GM21381 (cell line): ENCODE data around the gene KLRC4.
"Not testable (repeated sequence)": the region's sequence is repeated elsewhere in the genome, so short reads cannot be mapped to it uniquely, and the experiment has no call there.

Source experiments
- ATAC-seq: cut with Tn5 transposase; IDR thresholded peaks from one replicate; pipeline ENCODE4 v1.9.1; 2021; ENCODE audit warnings: mild to moderate bottlenecking, moderate library complexity; ENCODE audit not compliant: unreplicated experiment

KLRC4 gene

DNA sequence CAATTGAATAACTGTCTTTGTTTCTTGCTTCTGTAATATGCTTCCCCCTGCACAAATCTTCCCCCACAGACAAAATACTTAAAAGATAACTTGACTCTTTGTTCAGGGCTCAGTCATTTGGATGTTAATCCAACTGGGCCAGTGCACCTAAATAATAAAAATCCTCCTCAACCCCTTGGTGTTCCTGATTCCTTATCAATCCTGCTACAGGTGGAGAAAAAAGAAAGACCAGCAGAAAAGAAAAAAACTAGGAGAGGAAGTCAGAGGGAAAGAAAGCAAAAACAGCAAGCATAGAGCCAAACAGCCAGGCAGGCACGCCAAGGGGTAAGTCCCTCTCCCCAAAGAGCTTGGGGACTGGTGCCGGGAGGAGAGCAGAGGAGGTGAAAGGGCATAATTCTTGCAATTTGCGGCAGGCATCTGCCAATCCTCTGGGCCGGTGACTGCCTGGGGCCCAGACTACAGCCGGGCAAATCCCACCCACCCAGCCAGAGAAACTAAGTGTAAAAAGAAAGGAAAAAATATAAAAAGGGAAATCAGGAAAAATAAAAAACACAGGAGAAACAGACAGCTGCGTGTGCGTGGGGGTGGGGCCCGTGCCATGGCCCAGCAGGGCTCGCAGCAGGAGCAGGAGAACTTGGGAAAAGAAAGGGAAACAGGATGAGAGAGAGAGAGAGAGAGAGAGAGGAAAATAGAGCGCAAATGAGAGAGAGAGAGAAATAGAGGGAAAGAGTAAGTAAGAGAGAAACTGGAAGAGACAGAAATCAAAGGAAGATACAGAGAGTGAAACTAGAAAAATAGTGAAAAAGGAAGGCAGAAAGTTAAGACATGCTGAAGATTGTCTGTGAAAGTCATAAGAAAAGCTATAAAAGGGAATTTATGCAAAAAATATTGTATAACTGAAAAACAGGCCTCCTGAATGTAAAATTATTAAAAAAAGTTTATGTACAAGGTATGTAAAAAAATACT lies 41.1 kb downstream of the KLRC4 start:
- ATAC-seq = no peak

DNA sequence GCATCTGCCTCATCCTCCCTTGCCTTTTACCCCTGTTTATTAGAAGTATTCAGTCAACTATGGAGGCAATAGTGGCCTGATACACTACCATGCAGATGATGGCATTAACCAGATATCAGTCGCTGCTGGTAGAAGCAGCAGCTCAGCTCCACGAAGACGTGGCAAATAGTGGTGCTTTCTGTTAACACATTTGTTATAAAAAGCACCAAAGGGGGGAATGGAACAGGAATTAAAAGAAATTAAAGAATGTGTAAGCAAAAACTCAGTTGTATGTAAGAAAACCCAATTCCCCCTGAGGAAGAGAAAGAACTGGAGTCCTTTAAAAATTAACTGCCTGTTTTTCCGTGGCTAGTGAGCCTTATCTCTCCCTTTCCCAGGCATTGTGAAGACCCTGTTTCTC lies 41.8 kb downstream of the KLRC4 start:
- ATAC-seq = not testable (repeated sequence)

DNA sequence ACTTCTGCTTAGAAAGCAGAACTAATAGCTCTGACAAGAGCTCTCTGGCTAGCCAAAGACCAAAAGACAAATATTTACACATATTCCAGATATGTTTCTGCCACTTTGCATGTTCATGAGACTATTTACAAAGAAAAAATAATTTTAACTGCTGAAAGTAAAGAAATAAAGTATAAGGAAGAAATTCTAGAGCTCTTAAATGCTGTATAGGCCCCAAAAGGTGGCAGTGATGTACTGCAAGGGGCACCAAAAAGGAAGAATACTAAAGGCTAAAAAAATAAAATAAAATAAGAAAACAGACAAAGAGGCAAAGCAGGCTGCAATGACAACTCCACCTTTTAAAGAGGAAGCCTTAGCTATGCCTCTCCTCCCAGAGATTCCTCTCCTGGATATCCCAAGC lies 42.7 kb downstream of the KLRC4 start:
- no peak for ATAC-seq

DNA sequence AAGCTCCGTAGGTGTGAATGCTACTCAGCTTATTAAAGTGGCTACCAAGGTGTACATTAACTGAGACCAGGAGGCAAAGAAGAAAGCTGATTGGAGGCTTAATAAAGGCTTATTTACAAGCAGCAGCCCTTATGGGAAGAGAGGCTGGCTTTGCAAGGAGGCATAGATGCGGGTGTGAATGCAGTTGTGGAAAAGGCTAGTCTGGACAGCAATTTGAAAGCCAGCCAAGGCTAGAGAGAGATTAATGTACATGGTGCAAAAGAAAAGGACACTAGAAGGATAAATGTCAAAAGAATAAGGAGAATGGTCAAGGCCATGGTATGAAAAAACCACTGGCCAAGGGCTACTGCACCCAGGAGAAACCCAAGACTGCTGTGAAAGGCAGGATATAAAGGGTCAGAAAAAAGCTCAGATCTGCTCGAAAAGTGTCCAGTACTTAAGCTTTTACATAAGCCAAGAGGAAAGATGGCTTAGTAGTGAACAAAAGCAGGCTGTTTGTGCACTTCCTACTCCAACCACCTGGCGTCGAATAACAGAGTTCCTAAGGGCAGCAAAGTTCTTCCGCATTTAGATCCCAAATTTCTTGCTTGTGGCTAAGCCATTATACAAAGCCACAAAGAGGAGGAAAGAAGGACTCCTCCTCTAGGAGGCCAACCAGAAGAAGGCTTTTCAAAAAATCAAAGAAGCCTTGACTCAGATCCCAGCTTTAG lies 43.7 kb downstream of the KLRC4 start:
- no peak for ATAC-seq

DNA sequence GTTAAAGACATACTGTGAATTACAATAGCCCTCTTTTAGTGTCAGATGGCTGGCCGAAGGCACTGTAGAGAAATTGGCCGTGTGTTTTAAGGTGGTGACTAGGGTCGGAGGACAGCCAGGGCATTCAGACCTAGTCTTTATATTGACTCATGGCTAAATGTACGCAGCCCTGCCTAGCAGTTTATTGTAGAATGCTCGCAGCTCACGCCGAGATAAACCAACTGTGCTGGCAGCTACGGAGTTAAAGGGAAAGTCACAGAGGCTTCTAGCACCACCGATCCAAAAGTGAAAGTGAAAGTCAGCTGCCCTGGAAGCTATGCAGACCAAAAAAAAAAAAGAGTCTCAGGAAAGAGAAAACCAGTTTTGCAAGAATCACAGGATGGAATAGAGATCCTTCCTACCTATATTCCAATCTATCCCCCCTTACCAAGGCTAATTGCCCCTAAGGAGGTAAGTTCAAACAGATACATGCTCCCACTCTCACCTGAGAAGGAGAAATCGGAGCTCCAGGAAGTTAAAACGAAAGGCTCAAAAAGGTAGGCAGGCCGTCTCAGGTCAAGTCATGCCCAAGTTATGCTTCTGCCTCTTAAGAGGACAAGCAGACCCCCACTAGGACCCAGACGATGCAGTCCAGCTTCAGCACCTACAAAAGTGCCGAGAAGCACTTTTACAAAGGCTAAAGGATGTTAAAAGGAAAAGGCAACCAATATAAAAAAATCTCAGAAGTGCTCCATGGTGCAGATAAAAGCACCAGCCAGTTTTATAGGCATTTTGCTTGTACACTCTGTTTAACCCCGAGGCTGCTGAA lies 44.5 kb downstream of the KLRC4 start:
- peak; percentile 47 for ATAC-seq

DNA sequence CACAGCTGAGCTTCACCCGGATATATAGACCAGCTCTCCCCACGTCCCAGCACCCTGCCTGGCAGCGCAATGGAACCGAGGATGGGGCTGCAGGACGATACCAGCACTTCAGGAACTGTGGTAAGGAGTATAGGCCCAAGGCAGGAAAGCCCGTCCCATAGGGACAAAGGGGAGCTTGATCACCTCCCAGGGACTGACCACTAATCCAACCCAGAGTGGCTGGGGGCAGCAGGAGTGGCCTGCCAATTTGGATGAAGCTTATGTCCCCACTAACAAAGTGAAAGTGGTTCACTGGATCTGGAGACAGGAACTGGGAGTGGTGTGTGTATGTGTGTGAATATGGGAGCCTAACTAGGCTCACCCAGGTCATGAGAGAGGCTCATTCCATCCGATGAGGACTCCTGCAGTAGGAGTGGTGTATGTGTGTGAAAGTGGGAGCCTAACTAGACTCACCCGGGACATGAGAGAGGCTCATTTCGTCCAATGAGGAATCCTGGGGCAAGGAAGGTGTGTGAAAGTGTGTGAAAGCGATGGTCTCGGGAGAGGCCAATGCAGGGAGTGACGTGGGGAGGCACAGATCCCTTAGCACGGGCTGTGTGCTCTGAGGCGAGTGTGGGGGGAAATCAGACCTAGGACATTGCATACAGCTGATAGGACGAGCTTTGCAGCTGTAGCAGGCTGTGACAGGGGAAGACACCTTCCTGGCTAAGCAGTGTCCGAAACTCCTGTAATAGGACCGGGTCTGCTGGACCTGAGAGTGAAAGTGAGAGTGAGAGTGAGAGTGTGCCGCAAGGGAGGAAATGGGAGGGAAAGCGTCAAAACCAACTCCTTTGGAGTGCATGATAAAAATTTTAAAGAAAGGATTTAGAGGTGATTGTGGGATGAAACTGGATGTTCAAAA lies 45.4 kb downstream of the KLRC4 start:
- ATAC-seq = peak; percentile 88

DNA sequence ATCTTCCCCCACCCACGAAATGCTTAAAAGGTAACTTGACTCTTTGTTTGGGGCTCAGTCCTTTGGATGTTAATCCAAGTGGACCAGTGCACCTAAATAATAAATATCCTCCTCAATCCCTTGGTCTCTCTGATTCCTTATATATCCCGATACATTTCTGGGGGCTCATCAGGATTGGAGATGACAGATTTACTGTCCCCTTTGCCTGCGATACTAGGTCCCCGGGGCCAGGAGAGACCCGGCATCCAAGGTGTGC lies 46.0 kb downstream of the KLRC4 start:
- ATAC-seq = no peak

DNA sequence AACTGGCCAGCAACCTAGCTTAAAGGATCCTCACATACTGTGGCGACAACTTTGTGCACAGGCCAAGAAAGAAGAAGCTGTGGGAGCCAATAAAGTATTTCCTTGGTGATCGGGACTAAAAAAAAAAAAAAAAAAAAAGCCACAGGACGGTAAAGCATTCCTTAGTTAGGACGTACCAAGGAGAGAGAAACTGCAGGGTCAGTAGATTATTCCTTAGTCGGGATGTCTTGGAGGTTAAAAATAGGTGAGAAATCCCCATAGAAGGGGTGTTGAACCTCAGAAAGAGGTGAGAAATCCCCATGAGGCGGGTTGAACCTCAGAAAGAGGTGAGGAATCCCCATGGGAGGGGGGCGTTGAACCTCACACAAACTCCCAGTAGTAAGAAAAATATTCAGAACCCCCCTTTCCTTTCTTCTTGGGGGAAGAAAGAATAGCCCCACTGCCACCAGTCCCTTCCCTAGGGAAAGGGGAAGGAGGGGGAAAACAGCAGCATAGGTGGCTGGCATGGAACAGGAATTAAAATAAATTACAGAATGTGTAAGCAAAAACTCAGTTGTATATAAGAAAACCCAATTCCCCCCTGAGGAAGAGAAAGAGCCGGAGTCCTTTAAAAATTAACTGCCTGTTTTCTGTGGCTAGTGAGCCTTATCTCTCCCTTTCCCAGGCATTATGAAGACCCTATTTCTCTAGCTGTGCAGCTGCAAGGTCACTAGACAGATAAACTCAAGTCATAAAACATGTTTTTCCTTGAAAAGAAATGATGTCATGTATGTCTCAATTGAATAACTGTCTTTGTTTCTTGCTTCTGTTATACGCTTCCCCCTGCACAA lies 46.5 kb downstream of the KLRC4 start:
- no peak for ATAC-seq

DNA sequence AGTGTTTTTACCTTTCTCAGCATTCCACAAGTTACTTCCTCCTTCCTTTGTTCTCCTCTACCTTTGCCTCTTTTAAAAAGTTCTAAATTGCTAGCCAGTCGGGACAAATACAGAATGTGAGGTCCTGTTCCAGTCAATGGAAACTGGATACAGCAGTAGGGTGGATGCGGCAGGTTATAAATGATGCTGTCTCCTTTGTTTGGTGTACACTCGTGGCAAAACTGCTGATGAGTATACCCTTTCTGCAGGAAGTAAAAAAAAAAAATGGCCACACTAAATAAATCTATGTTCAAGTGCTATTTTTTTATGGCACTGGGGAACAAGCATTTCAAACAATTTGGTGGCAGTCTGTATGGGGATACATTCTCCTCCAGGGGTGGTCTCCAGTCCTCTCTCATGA lies 47.2 kb downstream of the KLRC4 start:
- ATAC-seq = no peak

DNA sequence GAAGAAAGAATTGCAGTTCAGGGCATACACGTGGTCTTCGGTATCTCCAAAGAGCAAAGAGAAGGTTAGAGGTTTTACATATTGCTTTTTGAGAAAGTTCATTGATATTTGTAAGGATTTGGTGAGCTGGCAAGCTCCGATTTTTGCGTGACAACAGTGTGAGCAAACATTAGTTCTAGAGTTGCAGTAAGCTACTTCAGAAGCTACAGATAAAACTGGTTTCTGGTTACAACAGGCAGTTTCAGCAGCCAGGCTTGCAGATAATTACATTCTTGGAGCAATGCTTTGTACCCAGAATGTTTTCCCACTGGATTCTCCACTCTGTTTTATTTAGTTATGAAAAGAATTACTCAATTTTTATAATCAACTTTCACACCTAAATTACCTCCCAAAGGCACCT lies 47.9 kb downstream of the KLRC4 start:
- ATAC-seq = no peak

DNA sequence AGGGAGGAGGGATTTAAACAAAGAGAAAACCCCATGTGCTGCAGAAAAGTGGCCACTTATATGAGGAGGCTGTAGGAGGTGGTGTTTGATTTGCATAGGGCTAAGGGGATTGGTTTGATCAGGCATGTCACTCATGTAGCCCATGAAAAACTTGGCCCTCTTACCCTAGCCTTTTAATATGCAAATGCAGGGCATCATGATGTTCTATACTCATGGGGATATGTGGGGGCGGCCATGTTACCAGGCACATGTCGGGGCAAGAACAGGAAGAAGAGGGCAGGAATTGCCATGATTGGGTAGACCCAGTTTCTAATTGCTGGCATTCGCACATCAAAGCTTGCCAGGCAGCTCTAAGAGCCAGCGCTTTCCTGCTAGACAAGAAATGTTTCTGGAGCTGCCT lies 48.5 kb downstream of the KLRC4 start:
- no peak for ATAC-seq

DNA sequence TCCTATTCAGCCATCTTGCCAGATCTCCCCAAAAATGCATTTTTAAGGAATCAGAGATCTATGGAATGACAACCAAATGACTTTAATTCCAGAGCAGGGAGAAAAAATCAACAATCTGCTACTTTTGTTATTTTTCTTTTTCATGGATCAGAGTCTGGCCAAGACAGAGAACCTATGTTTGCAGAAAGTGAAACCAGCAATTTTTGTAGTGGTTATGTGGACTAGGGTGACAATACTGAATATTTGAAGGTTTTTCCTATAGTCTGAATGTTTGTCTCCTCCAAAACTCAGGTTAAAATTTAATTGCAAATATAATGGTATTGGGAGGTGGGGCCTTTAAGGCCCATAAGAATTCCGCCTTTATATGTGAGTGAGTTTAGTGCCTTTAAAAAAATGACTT lies 50.6 kb downstream of the KLRC4 start:
- ATAC-seq = no peak

DNA sequence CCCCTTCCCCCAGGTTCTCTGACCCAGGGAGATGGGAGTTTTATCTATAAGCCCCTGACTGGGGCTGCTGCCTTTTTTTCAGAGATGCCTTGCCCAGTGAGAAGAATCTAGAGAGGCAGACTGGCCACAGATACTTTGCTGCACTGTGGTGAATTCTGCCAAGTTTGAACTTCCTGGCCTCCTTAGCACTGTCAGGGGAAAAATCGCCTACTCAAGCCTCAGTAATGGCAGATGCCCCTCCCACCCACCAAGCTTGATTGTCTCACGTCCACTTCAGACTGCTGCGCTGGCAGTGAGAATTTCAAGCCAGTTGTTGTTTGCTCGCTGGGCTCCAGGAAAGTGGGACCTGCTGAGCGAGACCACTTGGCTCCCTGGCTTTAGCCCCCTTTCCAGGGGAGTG lies 51.4 kb downstream of the KLRC4 start:
- ATAC-seq = no peak
